Colonic mucosa (tissue), 4 donors: ENCODE measurements around the gene FHL5. TPM values are rescaled to one million over a fixed set of nuclear protein-coding genes. Genes with fewer than 3 reads are reported as not detected.

Experiments used
- DNase-seq: peaks from one replicate; pipeline ENCODE4 v3.0.0-alpha.2; 2020
- H3K27ac ChIP-seq: fragments of 200-600 bp; one replicate; pipeline ENCODE4 v1.8.0; 2021
- H3K27me3 ChIP-seq: fragments of 200-600 bp; one replicate; pipeline ENCODE4 v1.8.0; 2021
- H3K36me3 ChIP-seq: fragments of 200-600 bp; one replicate; pipeline ENCODE4 v1.8.0; 2021
- H3K4me1 ChIP-seq: fragments of 200-600 bp; one replicate; pipeline ENCODE4 v1.8.0; 2021; ENCODE audit warnings: mild to moderate bottlenecking
- H3K4me3 ChIP-seq: fragments of 200-600 bp; one replicate; pipeline ENCODE4 v1.8.0; 2021
- H3K9ac ChIP-seq, 2 donors: one replicate each; pipeline ENCODE4 v1.7.0; 2013; ENCODE audit warnings: control low read depth in 2 of 2, low read depth in 2 of 2, low read length in 2 of 2
- H3K9me3 ChIP-seq: fragments of 200-600 bp; one replicate; pipeline ENCODE4 v1.8.0; 2021
- intact Hi-C: fragments of 100-400 bp; cut with DNase I; formaldehyde crosslinking; loops from one replicate; pipeline ENCODE4 v1.14.1; 2022
- total RNA-seq, 2 donors: library from RNA; stranded (reverse); fragmentation: NEBNext Ultra II Directional in 1 of 2; extraction: Animal tissue kit (Norgen Biotek cat#: 25700) in 1 of 2; gene quantifications; one replicate each; pipeline ENCODE4 v1.2.1, GENCODE V29; 2021
- TF ChIP-seq, protein P1 (sequence below): fragments of 200-600 bp; IDR thresholded peaks from one replicate; pipeline ENCODE4 v1.8.0; 2022; ENCODE audit warnings: antibody characterized with exemption, mild to moderate bottlenecking
- donor health status: healthy.
- donor health status: DM: no; HTN: no; CAD: no.
- donor health status: DM: no; HTN: no; CAD: no.

FHL5 gene
- total RNA-seq, 2 donors from 2014 or later, result 1.0 to 1.8 TPM

DNA sequence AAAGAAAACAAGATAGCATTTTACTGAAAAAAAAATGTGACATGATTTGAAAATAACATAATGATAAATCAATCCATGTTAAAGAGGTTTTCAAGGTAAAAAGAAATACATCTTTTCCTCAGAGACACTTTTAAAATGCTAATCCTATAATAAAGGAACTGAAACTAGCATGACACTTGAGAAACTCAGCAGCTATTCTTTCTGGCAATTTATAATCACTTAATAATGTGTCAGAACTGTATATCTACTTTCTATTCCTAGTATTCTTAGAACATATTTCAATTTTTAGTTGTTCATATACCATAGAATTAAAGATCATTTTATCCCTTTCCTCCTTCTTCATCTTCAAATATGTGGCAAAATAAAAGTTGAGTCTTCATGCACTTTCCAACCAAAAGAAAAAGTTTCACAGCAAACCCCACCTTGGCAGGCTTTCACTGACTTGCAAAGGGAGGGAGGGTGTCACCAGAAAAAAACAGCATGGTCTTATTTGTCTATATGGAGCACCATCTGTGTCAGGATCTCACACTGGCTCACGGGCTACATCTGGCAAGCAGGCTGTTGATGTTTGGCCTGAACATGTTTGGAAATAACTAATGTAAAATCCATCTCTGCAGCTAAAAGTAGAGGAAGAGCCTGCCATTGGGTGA, 48.5 kb downstream of the FHL5 start:
- H3K27ac ChIP-seq, result no peak overlapping the region
- no peaks in the 10 kb centered on the region for H3K9me3 ChIP-seq
- intact Hi-C loops, result no loop called here
- H3K4me3 ChIP-seq, result no peak overlapping the region
- TF ChIP-seq, protein P1, sequence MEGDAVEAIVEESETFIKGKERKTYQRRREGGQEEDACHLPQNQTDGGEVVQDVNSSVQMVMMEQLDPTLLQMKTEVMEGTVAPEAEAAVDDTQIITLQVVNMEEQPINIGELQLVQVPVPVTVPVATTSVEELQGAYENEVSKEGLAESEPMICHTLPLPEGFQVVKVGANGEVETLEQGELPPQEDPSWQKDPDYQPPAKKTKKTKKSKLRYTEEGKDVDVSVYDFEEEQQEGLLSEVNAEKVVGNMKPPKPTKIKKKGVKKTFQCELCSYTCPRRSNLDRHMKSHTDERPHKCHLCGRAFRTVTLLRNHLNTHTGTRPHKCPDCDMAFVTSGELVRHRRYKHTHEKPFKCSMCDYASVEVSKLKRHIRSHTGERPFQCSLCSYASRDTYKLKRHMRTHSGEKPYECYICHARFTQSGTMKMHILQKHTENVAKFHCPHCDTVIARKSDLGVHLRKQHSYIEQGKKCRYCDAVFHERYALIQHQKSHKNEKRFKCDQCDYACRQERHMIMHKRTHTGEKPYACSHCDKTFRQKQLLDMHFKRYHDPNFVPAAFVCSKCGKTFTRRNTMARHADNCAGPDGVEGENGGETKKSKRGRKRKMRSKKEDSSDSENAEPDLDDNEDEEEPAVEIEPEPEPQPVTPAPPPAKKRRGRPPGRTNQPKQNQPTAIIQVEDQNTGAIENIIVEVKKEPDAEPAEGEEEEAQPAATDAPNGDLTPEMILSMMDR, result no peak
- no peaks in the 10 kb centered on the region for H3K4me1 ChIP-seq
- DNase-seq, result no peak
- H3K9ac ChIP-seq, result no peak overlapping the region
- H3K36me3 ChIP-seq, result no peaks in the 10 kb centered on the region
- no peaks in the 10 kb centered on the region for H3K27me3 ChIP-seq

DNA sequence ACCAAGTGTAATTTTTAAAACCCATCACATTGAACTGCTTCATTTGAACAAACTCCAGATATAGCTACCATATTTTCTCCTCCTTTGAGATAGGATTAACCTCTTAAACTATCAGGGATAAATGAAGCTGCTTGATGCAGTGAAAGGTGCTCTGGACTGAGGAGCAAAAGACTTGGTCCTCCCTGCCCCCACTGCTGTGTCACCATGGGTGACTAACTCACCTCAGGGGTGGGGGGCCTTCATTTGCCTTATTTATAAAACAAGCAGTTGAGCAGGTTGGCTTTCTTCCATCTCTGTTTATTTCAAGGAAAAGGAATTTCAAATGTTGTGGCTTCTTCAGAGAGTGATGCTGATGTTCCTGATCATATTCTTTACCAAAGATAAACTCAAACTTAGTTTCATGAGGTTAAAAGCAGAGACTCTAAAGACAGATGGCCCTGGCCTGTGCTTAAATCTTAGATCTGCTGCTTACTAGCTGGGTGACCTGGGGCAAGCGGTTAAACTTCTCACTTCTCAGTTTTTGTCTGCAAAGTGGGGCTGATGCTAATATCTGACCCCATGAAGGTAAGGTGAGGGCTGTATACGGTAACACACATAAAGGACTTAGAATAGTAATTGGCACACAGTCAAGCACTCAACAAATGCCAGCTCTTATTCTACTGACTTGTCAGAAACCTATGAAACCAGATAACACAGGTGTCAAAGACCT, 50.5 kb downstream of the FHL5 start:
- no peak overlapping the region for H3K4me3 ChIP-seq
- intact Hi-C loops, result no loop called here
- no peaks in the 10 kb centered on the region for H3K9me3 ChIP-seq
- H3K36me3 ChIP-seq, result no peaks in the 10 kb centered on the region
- H3K27ac ChIP-seq, result no peak overlapping the region
- DNase-seq, result no peak
- H3K27me3 ChIP-seq, result no peaks in the 10 kb centered on the region
- no peak overlapping the region for H3K9ac ChIP-seq
- TF ChIP-seq, protein P1, result no peak
- H3K4me1 ChIP-seq, result no peaks in the 10 kb centered on the region

DNA sequence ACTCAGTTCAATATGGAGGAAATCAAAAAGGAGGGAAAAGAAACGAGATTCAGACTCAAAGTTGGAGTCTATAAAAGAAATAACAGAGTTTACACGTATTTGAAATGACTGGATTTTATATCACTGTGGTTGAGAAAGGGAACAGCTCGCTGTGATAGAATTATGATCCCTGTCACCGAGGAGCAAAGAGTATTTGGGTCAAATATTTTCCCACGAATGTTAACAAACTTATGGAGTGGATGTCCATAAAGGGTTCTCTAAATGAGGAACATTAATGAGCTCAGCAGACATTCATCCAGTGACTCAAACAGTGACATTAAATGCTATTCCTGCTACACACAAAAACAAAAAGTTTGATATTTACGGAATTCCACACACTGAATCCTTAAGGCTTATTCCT, 57.9 kb downstream of the FHL5 start:
- intact Hi-C loops, result no loop called here
- TF ChIP-seq, protein P1, result no peak
- H3K4me3 ChIP-seq, result no peak overlapping the region
- no peak overlapping the region for H3K9ac ChIP-seq
- no peaks in the 10 kb centered on the region for H3K4me1 ChIP-seq
- H3K27ac ChIP-seq, result no peak overlapping the region
- H3K36me3 ChIP-seq, result no peaks in the 10 kb centered on the region
- no peak for DNase-seq
- no peaks in the 10 kb centered on the region for H3K27me3 ChIP-seq
- no peaks in the 10 kb centered on the region for H3K9me3 ChIP-seq

DNA sequence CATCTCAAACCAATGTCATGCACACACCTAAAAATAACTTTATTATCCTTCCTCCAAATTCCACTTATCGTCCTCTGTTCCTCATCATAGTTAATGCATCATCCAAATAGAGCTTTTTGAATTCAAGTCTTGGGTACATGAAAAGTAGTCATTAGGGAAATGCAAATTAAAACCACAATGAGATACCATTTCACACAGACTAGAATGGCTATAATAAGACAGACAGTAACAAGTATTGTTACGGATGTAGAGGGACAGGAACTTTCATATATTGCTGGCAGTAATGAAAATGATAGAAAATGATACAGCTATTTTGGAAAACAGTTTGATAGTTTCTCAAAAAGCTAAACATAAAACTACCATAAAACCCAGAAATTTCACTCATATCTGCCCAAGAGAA, 59.1 kb downstream of the FHL5 start:
- DNase-seq, result no peak
- Histone ChIP-seq H3K4me3 (no peak overlapping the region), H3K27me3 (no peaks in the 10 kb centered on the region), H3K27ac (no peak overlapping the region), H3K36me3 (no peaks in the 10 kb centered on the region), H3K9me3 (no peaks in the 10 kb centered on the region), H3K4me1 (no peaks in the 10 kb centered on the region), H3K9ac (no peak overlapping the region)
- TF ChIP-seq, protein P1, result no peak
- intact Hi-C loops, result no loop called here

DNA sequence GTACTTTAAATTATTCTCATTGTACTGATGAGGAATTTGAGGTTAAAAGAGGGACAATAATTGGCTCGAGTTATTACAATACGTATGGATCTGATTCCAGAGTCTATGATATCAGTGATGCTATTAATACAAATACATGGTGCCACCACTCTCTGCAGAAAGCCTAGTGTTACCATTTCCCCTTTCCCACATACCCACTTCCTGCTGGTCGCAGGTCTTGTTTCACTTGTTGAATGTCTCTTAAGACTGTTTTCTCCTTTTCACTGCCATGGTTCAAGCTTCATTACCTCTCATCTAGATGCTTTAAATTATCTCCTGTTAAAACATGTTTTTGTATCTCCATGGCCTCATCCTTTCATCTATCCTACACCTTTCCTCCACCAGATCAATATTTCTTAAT, 62.0 kb downstream of the FHL5 start:
- H3K27ac ChIP-seq, result no peak overlapping the region
- intact Hi-C loops, result no loop called here

More for the DNA sequence above, 62.0 kb downstream of the FHL5 start:
- H3K9ac ChIP-seq, result no peak overlapping the region
- H3K4me1 ChIP-seq, result no peaks in the 10 kb centered on the region
- no peaks in the 10 kb centered on the region for H3K9me3 ChIP-seq
- H3K4me3 ChIP-seq, result no peak overlapping the region
- no peaks in the 10 kb centered on the region for H3K27me3 ChIP-seq
- DNase-seq, result no peak
- H3K36me3 ChIP-seq, result no peaks in the 10 kb centered on the region
- TF ChIP-seq, protein P1, result no peak
